A549 (cell line): ENCODE results near the gene CNTNAP2. TPM values are rescaled to one million over a fixed set of nuclear protein-coding genes. Genes with fewer than 3 reads are reported as not detected.

Source experiments
- ATAC-seq, 2 experiments: fragments of 200-7000 bp in 1 of 2; fragments of >200 bp in 1 of 2; cut with Nextera tagmentation in 1 of 2; cut with Tn5 transposase in 1 of 2; 3 replicates each; pipeline versions ENCODE4 v1.8.0 to v1.9.1; 2018 to 2020; ENCODE audit warnings: mild to moderate bottlenecking in 1 of 2, moderate library complexity in 1 of 2
- CTCF ChIA-PET: fragments of 300-600 bp; sonication (Branson Sonifier 250); formaldehyde crosslinking; extraction: SDS; loops from one replicate; lab custom pipeline; 2021; ENCODE audit warnings: antibody characterized with exemption, inconsistent platforms; lab: Yijun Ruan, JAX
- POLR2A ChIA-PET: fragments of 350-600 bp; formaldehyde crosslinking; extraction: SDS; loops from one replicate; lab custom pipeline; 2021; ENCODE audit warnings: antibody characterized with exemption, inconsistent platforms; lab: Yijun Ruan, JAX
- DNase-seq, 2 experiments: peaks; one replicate each; pipeline versions ENCODE4 v3.0.0 to v3.0.0-alpha.2; 2011 to 2016; ENCODE audit warnings: low read depth in 1 of 2, low spot score in 1 of 2
- FAIRE-seq: peaks from 2 replicates; lab custom pipeline; 2011; peaks lifted over from hg19 to GRCh38; lab: Jason Lieb, UNC
- H3K27ac ChIP-seq, 2 experiments: fragments of >200 bp; sonication (Bioruptor Twin); formaldehyde crosslinking; 3 replicates each; pipeline ENCODE4 v1.5.1; 2016 to 2017
- H3K4me1 ChIP-seq: fragments of >200 bp; sonication (Bioruptor Twin); formaldehyde crosslinking; 3 replicates; pipeline ENCODE4 v1.6.1; 2016
- H3K4me2 ChIP-seq: fragments of >200 bp; sonication (Bioruptor Twin); formaldehyde crosslinking; 3 replicates; pipeline ENCODE4 v1.6.1; 2016
- H3K4me3 ChIP-seq: fragments of >200 bp; sonication (Bioruptor Twin); formaldehyde crosslinking; 3 replicates; pipeline ENCODE4 v1.5.1; 2016
- H3K9me3 ChIP-seq: fragments of >200 bp; sonication (Bioruptor Twin); formaldehyde crosslinking; 3 replicates; pipeline ENCODE4 v1.6.1; 2016
- CBX8 ChIP-seq: fragments of 200-600 bp; sonication (generic); IDR thresholded peaks from 2 replicates; pipeline ENCODE4 v1.6.1; 2016
- CHD4 ChIP-seq: fragments of 200-600 bp; sonication (generic); IDR thresholded peaks from 2 replicates; pipeline ENCODE4 v1.6.1; 2016; ENCODE audit warnings: antibody characterized with exemption, mild to moderate bottlenecking, borderline replicate concordance
- E2F6 ChIP-seq: IDR thresholded peaks from 2 replicates; pipeline ENCODE4 v1.6.1; 2012; ENCODE audit warnings: low read depth, borderline replicate concordance
- EHMT2 ChIP-seq: fragments of 200-600 bp; sonication (generic); IDR thresholded peaks from 2 replicates; pipeline ENCODE4 v1.6.1; 2016; ENCODE audit warnings: antibody characterized with exemption, low read depth, mild to moderate bottlenecking, moderate library complexity
- ESRRA ChIP-seq: fragments of 150-350 bp; IDR thresholded peaks from 2 replicates; pipeline ENCODE4 v1.6.1; 2014; ENCODE audit warnings: mild to moderate bottlenecking, low read length, borderline replicate concordance
- FOSL2 ChIP-seq, 2 experiments: fragments of 450-650 bp in 1 of 2; fragments of >200 bp in 1 of 2; sonication (Bioruptor Twin) in 1 of 2; formaldehyde crosslinking; IDR thresholded peaks; 2 replicates each; pipeline versions ENCODE4 v1.5.0 to v1.6.1; 2016 to 2020; ENCODE audit warnings: mild to moderate bottlenecking in 1 of 2, moderate library complexity in 1 of 2
- HDAC2 ChIP-seq: fragments of 200-600 bp; sonication (generic); IDR thresholded peaks from 2 replicates; pipeline ENCODE4 v1.6.1; 2016
- HES2 ChIP-seq: fragments of >200 bp; sonication (Bioruptor Twin); formaldehyde crosslinking; IDR thresholded peaks from 2 replicates; pipeline ENCODE4 v1.6.1; 2016
- HOXB5 ChIP-seq: fragments of 250-450 bp; sonication (Bioruptor Pico); IDR thresholded peaks from 2 replicates; pipeline ENCODE4 v1.5.0; 2020; ENCODE audit warnings: mild to moderate bottlenecking, moderate library complexity
- JUNB ChIP-seq: fragments of >200 bp; sonication (Bioruptor Twin); formaldehyde crosslinking; IDR thresholded peaks from 2 replicates; pipeline ENCODE4 v1.6.1; 2016
- KDM5A ChIP-seq: fragments of 200-600 bp; sonication (generic); IDR thresholded peaks from 2 replicates; pipeline ENCODE4 v1.6.1; 2016; ENCODE audit warnings: antibody characterized with exemption, mild to moderate bottlenecking
- MAZ ChIP-seq: fragments of 150-350 bp; IDR thresholded peaks from 2 replicates; pipeline ENCODE4 v1.6.1; 2014; ENCODE audit warnings: antibody characterized with exemption, low read depth, low read length, borderline replicate concordance
- NR3C1 ChIP-seq: fragments of >200 bp; sonication (Bioruptor Twin); formaldehyde crosslinking; IDR thresholded peaks from 3 replicates; pipeline ENCODE4 v1.6.1; 2017
- PBX3 ChIP-seq: IDR thresholded peaks from 2 replicates; pipeline ENCODE4 v1.6.1; 2012
- POLR2A ChIP-seq: IDR thresholded peaks from 2 replicates; pipeline ENCODE4 v1.6.1; 2012; ENCODE audit warnings: mild to moderate bottlenecking, low read length
- POLR2AphosphoS2 ChIP-seq: conservative IDR thresholded peaks from 2 replicates; pipeline ENCODE4 v1.6.1; 2012; ENCODE audit warnings: low read length, improper control_type of control experiment, inconsistent platforms
- RARB ChIP-seq: fragments of 250-450 bp; sonication (Bioruptor Pico); IDR thresholded peaks from 2 replicates; pipeline ENCODE4 v1.8.0; 2021; ENCODE audit warnings: mild to moderate bottlenecking, moderate library complexity
- RCOR1 ChIP-seq: fragments of 150-350 bp; IDR thresholded peaks from 2 replicates; pipeline ENCODE4 v1.6.1; 2014; ENCODE audit warnings: antibody characterized with exemption, low read length, low read depth
- RFX5 ChIP-seq: fragments of 450-650 bp; IDR thresholded peaks from 2 replicates; pipeline ENCODE4 v1.7.1; 2014; ENCODE audit warnings: antibody characterized with exemption, mild to moderate bottlenecking, moderate library complexity
- RNF2 ChIP-seq: fragments of 200-600 bp; sonication (generic); IDR thresholded peaks from 2 replicates; pipeline ENCODE4 v1.6.1; 2016; ENCODE audit warnings: low read depth, mild to moderate bottlenecking, antibody characterized with exemption, moderate library complexity, borderline replicate concordance
- SMC3 ChIP-seq: fragments of >200 bp; sonication (Bioruptor Twin); formaldehyde crosslinking; IDR thresholded peaks from 3 replicates; pipeline ENCODE4 v1.6.1; 2018; ENCODE audit warnings: inconsistent platforms
- SREBF2 ChIP-seq: fragments of 450-650 bp; IDR thresholded peaks from 2 replicates; pipeline ENCODE4 v1.6.1; 2014; ENCODE audit warnings: mild to moderate bottlenecking, moderate library complexity
- USF2 ChIP-seq: fragments of 450-650 bp; IDR thresholded peaks from 2 replicates; pipeline ENCODE4 v1.6.1; 2014; ENCODE audit warnings: antibody characterized with exemption
- ZC3H11A ChIP-seq: fragments of 450-650 bp; IDR thresholded peaks from 2 replicates; pipeline ENCODE4 v1.6.1; 2014; ENCODE audit warnings: antibody characterized with exemption, mild to moderate bottlenecking
- ZNF302 ChIP-seq: fragments of 250-450 bp; sonication (Bioruptor Pico); IDR thresholded peaks from 2 replicates; pipeline ENCODE4 v1.9.0; 2021; ENCODE audit warnings: inconsistent platforms, mild to moderate bottlenecking, moderate library complexity
- WGBS: methylation state at CpG from one replicate; pipeline ENCODE4 v1.1.6; 2017; ENCODE audit errors: missing lambda C conversion rate; 5-methylcytosine and 5-hydroxymethylcytosine counted together
- polyA plus RNA-seq, 4 experiments: library from polyadenylated mRNA; depleted of rRNA in 3 of 4; stranded (reverse); fragments of >200 nt; fragmentation: RNase III in 1 of 4; extraction: RNeasy Plus Mini Kit Qiagen cat#74134 plus additional on column Dnase treatment in 1 of 4; gene quantifications; 2 replicates in 3 of 4; 3 replicates in 1 of 4; pipeline ENCODE4 v1.2.3, GENCODE V29; 2011 to 2017
- TF ChIP-seq, protein P1 (sequence below): fragments of 250-450 bp; sonication (Bioruptor Pico); IDR thresholded peaks from 2 replicates; pipeline ENCODE4 v1.5.0; 2021; ENCODE audit warnings: mild to moderate bottlenecking, moderate library complexity, borderline replicate concordance
- TF ChIP-seq, protein P2 (sequence below): fragments of 250-450 bp; sonication (Bioruptor Pico); IDR thresholded peaks from 2 replicates; pipeline ENCODE4 v1.5.0; 2020; ENCODE audit warnings: low read depth, mild to moderate bottlenecking, moderate library complexity

CNTNAP2 gene
- polyA plus RNA-seq, 2 of the 4 experiments (the other 2 are of a cell fraction): 0.05 to 0.13 TPM

DNA sequence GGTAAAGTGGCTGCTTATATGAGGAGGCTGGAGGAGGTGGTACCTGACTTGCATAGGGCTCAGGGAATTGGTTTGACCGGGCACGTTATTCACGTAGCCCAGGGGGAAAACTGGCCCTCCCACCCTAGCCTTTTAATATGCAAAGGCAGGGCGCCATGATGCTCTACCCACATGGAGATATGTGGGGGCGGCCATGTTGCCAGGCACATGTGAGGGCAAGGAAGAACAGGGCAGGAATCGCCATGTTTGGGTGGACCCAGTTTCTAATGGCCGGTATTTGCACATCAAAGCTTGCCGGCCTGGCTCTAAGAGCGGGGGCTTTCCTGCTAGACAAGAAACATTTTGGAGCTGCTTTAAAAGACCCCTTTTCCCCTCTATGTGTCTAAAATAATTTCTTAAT is 1524.2 kb downstream of the CNTNAP2 start:
- ChIA-PET POLR2A (no interaction called here), CTCF (interaction anchor here (0.6 kb wide), 1 partner anchor 42 kb away, joined by 3 read pairs; no protein-coding TSS in a partner anchor)
- H3K4me1 ChIP-seq: no peaks in the 10 kb centered on the region
- H3K27ac ChIP-seq: no peak overlapping the region
- no peak overlapping the region for H3K4me2 ChIP-seq
- DNase-seq (no peak), ATAC-seq (no peak), FAIRE-seq (no peak)
- 41% methylated on average over 9 of the region's 9 CpGs for WGBS
- H3K4me3 ChIP-seq: no peak overlapping the region
- TF ChIP-seq FOSL2 (IDR thresholded peaks at IDR 0.05): no peak
- TF ChIP-seq FOSL2 (CRISPR knock-in tag; IDR thresholded peaks at IDR 0.05): no peak
- TF ChIP-seq SREBF2: no peak
- no peak for TF ChIP-seq HOXB5 (CRISPR knock-in tag)
- TF ChIP-seq NR3C1: no peak
- no peak for TF ChIP-seq PBX3
- no peak for TF ChIP-seq RARB (CRISPR knock-in tag)
- no peak for TF ChIP-seq CHD4
- no peak for TF ChIP-seq ZNF302 (CRISPR knock-in tag)
- no peak for TF ChIP-seq HES2
- no peak for TF ChIP-seq RFX5
- TF ChIP-seq RCOR1: no peak
- TF ChIP-seq E2F6: no peak
- TF ChIP-seq CBX8: no peak
- no peak for TF ChIP-seq EHMT2
- TF ChIP-seq POLR2A: no peak
- no peak for TF ChIP-seq USF2
- TF ChIP-seq SMC3: no peak
- H3K9me3 ChIP-seq: 0 out of 3 replicates have a peak, but pooled peaks cover 2% of the 10 kb centered on the region

DNA sequence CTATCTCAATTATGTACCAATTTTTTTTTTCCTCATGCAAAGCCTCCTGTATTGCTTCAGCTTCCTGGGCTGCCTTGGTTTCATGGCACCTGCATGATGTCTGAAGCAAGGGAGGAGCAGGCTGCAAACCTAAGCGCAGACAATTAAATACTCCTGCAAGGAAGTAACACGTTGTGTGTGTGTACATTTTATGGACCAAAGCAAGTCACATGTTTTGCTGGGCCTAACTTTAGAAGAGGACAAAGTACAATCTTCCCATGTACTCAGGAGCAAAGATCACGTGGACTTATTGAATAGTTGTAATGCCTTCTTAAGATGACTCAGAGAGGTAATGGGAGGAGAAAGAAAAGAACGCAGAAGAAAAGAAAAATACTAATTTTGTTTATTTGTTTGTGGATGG is 1530.0 kb downstream of the CNTNAP2 start:
- TF ChIP-seq, protein P1, sequence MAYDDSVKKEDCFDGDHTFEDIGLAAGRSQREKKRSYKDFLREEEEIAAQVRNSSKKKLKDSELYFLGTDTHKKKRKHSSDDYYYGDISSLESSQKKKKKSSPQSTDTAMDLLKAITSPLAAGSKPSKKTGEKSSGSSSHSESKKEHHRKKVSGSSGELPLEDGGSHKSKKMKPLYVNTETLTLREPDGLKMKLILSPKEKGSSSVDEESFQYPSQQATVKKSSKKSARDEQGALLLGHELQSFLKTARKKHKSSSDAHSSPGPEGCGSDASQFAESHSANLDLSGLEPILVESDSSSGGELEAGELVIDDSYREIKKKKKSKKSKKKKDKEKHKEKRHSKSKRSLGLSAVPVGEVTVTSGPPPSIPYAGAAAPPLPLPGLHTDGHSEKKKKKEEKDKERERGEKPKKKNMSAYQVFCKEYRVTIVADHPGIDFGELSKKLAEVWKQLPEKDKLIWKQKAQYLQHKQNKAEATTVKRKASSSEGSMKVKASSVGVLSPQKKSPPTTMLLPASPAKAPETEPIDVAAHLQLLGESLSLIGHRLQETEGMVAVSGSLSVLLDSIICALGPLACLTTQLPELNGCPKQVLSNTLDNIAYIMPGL: no peak
- TF ChIP-seq RNF2 (no peak), ESRRA (no peak), JUNB (no peak), KDM5A (no peak), HDAC2 (no peak), ZC3H11A (no peak), MAZ (no peak), FOSL2 (IDR thresholded peaks at IDR 0.05) (no peak), FOSL2 (CRISPR knock-in tag; IDR thresholded peaks at IDR 0.05) (no peak), POLR2AphosphoS2 (no peak), CBX8 (no peak)
- TF ChIP-seq, protein P2, sequence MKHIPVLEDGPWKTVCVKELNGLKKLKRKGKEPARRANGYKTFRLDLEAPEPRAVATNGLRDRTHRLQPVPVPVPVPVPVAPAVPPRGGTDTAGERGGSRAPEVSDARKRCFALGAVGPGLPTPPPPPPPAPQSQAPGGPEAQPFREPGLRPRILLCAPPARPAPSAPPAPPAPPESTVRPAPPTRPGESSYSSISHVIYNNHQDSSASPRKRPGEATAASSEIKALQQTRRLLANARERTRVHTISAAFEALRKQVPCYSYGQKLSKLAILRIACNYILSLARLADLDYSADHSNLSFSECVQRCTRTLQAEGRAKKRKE (CRISPR knock-in tag): no peak
- TF ChIP-seq, all 56 proteins: peak for 0
- H3K27ac ChIP-seq: no peak overlapping the region
- ATAC-seq (no peak), FAIRE-seq (no peak), DNase-seq (no peak)
- 37% methylated on average over 4 of the region's 4 CpGs for WGBS
- CTCF ChIA-PET: no interaction called here
- no peaks in the 10 kb centered on the region for H3K9me3 ChIP-seq
- no peaks in the 10 kb centered on the region for H3K4me1 ChIP-seq
- no peak overlapping the region for H3K4me3 ChIP-seq
- H3K4me2 ChIP-seq: no peak overlapping the region
- POLR2A ChIA-PET: no interaction called here
